ENCODE data around the gene IL17RE. TPM values are rescaled to one million over a fixed set of nuclear protein-coding genes. Genes with fewer than 3 reads are reported as not detected.

IL17RE gene
- total RNA-seq, 1 donor from 2014 or later, result 2.4 TPM

DNA sequence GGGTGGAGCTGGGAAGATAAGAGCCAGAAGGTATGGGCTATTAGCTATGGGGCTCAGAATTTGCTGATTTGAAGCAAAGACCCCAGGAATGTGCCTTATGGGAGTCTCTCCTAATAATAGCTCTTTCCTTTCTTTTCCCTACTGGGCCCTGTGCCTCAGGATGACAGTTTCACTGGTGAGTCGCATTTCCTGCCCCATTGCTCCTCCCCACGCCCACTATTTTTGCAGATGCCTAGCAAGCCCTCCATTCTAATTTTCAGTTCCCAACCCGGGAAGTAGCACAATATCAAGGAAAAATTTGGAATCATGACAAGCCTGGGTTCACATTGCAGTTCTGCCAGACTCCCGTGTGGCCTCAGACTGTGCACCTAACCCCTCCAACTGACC lies 583 bp downstream of the IL17RE start:
- intact Hi-C loops (cut with micrococcal nuclease), result no loop called here

- intact Hi-C loops (cut with micrococcal nuclease), result no loop called here
Measured at GRCh38 chr3:9903904-9904303, 1.3 kb downstream of the IL17RE start.

DNA sequence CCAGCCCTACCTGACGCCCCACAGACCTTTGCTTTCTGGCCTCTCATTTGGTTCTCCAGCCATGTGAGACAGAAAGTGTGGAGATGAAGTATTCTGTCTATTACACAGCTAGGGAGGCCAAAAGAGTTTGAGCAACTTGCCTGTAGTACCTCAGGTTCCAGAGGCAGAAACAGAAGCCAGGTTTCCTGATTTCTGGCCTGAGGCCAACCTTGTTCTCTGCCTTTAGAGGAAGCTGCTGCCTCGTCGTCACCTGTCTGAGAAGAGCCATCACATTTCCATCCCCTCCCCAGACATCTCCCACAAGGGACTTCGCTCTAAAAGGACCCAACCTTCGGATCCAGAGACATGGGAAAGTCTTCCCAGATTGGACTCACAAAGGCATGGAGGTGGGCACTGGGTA lies 3.8 kb downstream of the IL17RE start:
- intact Hi-C loops (cut with micrococcal nuclease), result no loop called here

DNA sequence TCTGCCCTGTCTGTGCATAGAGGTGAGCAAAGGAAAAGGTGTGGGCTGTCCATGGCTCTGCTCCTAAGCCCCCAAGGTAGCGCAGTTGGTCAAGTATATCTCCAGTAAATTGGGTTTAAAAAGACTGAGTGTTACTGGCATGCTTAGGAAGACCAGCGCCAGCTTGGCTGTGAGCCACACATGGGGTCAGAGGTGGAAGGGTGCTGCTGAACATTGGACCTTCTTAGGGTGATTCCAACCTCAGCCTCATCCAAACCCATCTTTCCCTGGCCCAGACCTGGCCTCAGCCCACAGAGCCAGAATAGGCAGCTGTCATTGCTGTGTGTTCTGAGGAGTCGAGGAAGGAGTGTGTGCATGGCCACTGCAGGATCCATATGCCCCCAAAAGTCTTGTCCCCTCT lies 5.6 kb downstream of the IL17RE start:
- intact Hi-C loops (cut with micrococcal nuclease), result no loop called here

DNA sequence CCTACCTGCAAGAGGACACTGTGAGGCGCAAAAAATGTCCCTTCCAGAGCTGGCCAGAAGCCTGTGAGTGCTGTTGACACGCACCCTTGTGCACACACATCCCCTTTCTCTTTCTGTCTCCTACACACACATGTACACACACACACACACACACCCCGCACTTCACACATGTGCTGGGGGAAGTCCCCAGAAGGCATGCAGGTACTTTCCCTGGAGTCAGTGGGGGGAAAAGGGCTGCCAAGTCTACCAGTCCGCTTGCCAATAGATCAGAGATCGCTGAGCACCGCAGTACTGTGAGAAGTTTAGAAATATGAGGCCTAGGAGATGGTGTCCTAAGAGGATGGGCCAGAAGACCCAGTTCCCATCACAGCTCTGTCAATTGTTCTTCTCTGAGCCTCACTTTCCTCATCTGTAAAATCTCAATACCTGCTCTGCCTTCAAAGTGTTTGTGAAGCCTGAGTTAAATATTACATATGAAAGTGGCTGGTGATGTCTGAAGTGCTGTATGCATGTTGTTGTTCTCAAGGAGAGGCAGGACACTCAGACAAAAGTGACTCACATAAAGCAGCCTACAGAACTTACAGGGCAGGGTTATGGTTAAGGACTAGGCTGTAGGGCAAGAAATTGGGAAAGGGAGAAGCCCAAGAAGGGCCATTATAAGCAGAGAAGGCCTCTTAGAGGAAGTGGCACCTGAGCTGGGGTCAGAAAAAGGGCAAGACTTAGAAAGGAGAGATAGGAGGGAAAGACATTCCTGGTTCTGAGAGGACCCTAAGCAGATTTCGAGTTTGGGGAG lies 6.8 kb downstream of the IL17RE start:
- intact Hi-C loops (cut with micrococcal nuclease), result no loop called here

GRCh38 chr3:9911863-9912262 lies 9.2 kb downstream of the IL17RE start:
- intact Hi-C loops (cut with micrococcal nuclease), result no loop called here

GRCh38 chr3:9912294-9912935 lies 9.8 kb downstream of the IL17RE start:
- intact Hi-C loops (cut with micrococcal nuclease), result no loop called here

DNA sequence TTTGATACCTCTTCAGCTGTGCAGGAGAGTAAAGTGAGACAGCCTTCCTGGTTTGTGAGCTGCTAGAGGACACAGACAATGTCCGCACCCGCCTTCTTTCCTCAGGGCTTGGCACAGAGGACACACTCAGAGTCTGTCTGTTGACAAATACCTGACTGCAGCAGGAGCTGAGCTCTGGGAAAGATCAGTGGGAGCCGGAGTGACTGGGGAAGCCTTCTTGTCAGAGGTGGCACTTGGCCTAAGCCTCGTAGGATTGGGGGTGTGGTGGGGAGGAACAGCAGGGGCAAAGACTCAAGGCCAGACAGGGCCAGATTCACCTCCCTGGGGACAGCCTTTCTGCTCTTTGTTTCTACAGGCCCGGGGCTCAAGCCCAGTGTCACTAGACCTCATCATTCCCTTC lies 11.0 kb downstream of the IL17RE start:
- intact Hi-C loops (cut with micrococcal nuclease), result no loop called here

GRCh38 chr3:9914011-9914410 lies 11.4 kb downstream of the IL17RE start:
- intact Hi-C loops (cut with micrococcal nuclease), result loop anchor here (2.0 kb wide), 1 partner anchor 23 kb away; the partner anchor contains the start of gene JAGN1

- intact Hi-C loops (cut with micrococcal nuclease), result loop anchor here (1.0 to 2.0 kb wide), 3 partner anchors 12 to 24 kb away; partner anchors contain the start of genes IL17RE and JAGN1
Measured at GRCh38 chr3:9914559-9915253, 12.1 kb downstream of the IL17RE start.

- intact Hi-C loops (cut with micrococcal nuclease), result loop anchor here (1.0 to 2.0 kb wide), 3 partner anchors 13 to 25 kb away; partner anchors contain the start of genes IL17RE and JAGN1
Measured at GRCh38 chr3:9915254-9916141, 12.8 kb downstream of the IL17RE start.

DNA sequence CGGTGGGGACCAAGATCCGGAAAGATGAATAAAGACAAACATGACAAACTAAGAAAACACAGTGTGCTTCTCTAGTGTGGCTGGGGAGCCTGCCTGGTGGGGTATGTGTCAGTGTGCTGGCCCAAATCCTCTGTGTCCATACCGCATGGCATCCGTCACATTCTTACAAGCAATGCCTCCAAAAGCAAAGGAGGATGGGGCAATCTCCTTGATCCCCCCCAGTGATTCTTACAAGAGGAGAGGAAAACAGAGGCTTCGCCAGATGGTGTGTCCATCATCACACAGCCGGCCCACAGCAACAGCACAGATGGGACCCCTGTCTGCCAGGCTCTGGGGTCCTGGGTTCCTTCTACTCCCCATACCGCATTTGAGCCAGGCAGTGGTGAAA lies 13.7 kb downstream of the IL17RE start:
- intact Hi-C loops (cut with micrococcal nuclease), result no loop called here

GRCh38 chr3:9916734-9917680 lies 14.4 kb downstream of the IL17RE start, which contains the start of gene IL17RC:
TSS of gene IL17RC (plus strand) at chr3:9917098. CDS start at chr3:9917316, 218 bp downstream.
- intact Hi-C loops (cut with micrococcal nuclease), result no loop called here

- intact Hi-C loops (cut with micrococcal nuclease), result no loop called here
Measured at GRCh38 chr3:9917820-9918219, 15.2 kb downstream of the IL17RE start.

- intact Hi-C loops (cut with micrococcal nuclease), result no loop called here
Measured at GRCh38 chr3:9918261-9919038, 15.8 kb downstream of the IL17RE start.

GRCh38 chr3:9928158-9928557 lies 25.5 kb downstream of the IL17RE start:
- intact Hi-C loops (cut with micrococcal nuclease), result no loop called here

- intact Hi-C loops (cut with micrococcal nuclease), result loop anchor here (5.0 kb wide), 2 partner anchors 331 to 429 kb away; no protein-coding TSS in a partner anchor
Measured at GRCh38 chr3:9930804-9931418, 28.3 kb downstream of the IL17RE start.

DNA sequence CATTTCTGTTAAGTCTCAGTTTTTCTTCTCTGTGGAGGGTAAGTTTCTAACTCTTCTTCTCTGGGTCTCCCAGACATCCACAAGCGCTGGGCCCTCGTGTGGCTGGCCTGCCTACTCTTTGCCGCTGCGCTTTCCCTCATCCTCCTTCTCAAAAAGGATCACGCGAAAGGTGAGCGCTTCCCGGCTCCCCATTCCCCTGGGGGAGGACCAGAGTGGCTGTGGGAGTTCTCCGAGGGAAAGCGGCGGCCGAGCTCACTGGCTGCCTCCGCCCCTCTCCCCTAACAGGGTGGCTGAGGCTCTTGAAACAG lies 29.8 kb downstream of the IL17RE start:
- intact Hi-C loops (cut with micrococcal nuclease), result loop anchor here (1.0 to 5.0 kb wide), 3 partner anchors 17 to 430 kb away; no protein-coding TSS in a partner anchor
